Measurements from ENCODE around the gene OR9Q2.
"Not testable (repeated sequence)": the region's sequence is repeated elsewhere in the genome, so short reads cannot be mapped to it uniquely, and the experiment has no call there.

Gene OR9Q2

GRCh38 chr11:58188770-58189169 lies at the start of gene OR9Q2:
Gene OR9Q2 (plus strand): TSS chr11:58189070. CDS start chr11:58190491, 1,421 bp downstream.
- DNase-seq (ENCODE audit: low spot score) = no peak

- DNase-seq (ENCODE audit: low spot score) = no peak
Measured at GRCh38 chr11:58142761-58143160, 46.1 kb upstream of the OR9Q2 start.

- DNase-seq (ENCODE audit: low spot score) = no peak
Measured at GRCh38 chr11:58152781-58153180, 36.1 kb upstream of the OR9Q2 start.

GRCh38 chr11:58164389-58164788 lies 24.5 kb upstream of the OR9Q2 start:
- no peak for DNase-seq (ENCODE audit: low spot score)

GRCh38 chr11:58164990-58165389 lies 23.9 kb upstream of the OR9Q2 start:
- no peak for DNase-seq (ENCODE audit: low spot score)

- no peak for DNase-seq (ENCODE audit: low spot score)
Measured at GRCh38 chr11:58165504-58166106, 23.3 kb upstream of the OR9Q2 start.

- DNase-seq (ENCODE audit: low spot score) = no peak
Measured at GRCh38 chr11:58177409-58178054, 11.3 kb upstream of the OR9Q2 start.

- DNase-seq (ENCODE audit: low spot score) = no peak
Measured at GRCh38 chr11:58178444-58178843, 10.4 kb upstream of the OR9Q2 start.

GRCh38 chr11:58179648-58180047 lies 9.2 kb upstream of the OR9Q2 start:
- DNase-seq (ENCODE audit: low spot score) = no peak

- no peak for DNase-seq (ENCODE audit: low spot score)
Measured at GRCh38 chr11:58186938-58187337, 1.9 kb upstream of the OR9Q2 start.

GRCh38 chr11:58192229-58192628 lies 3.4 kb downstream of the OR9Q2 start:
- no peak for DNase-seq (ENCODE audit: low spot score)

GRCh38 chr11:58193391-58193790 lies 4.5 kb downstream of the OR9Q2 start:
- DNase-seq (ENCODE audit: low spot score) = no peak

GRCh38 chr11:58195939-58196338 lies 7.1 kb downstream of the OR9Q2 start:
- no peak for DNase-seq (ENCODE audit: low spot score)

GRCh38 chr11:58199271-58199670 lies 10.4 kb downstream of the OR9Q2 start:
- DNase-seq (ENCODE audit: low spot score) = no peak

- DNase-seq (ENCODE audit: low spot score) = no peak
Measured at GRCh38 chr11:58204042-58204441, 15.2 kb downstream of the OR9Q2 start, which contains the start of gene OR1S2. Gene OR1S2 (minus strand): TSS chr11:58204142. CDS start chr11:58204142, 0 bp downstream.

- DNase-seq (ENCODE audit: low spot score) = not testable (repeated sequence)
Measured at GRCh38 chr11:58212420-58212819, 23.6 kb downstream of the OR9Q2 start, which contains the start of gene OR1S1. Gene OR1S1 (plus strand): TSS chr11:58212720.

- DNase-seq (ENCODE audit: low spot score) = no peak
Measured at GRCh38 chr11:58216476-58216875, 27.6 kb downstream of the OR9Q2 start.

- DNase-seq (ENCODE audit: low spot score) = no peak
Measured at GRCh38 chr11:58222721-58223120, 33.9 kb downstream of the OR9Q2 start.

GRCh38 chr11:58227956-58228615 lies 39.2 kb downstream of the OR9Q2 start:
- no peak for DNase-seq (ENCODE audit: low spot score)
